Measurements from ENCODE around the gene CCDC30.
"Not testable (repeated sequence)": the region's sequence is repeated elsewhere in the genome, so short reads cannot be mapped to it uniquely, and the experiment has no call there.

CCDC30 gene

GRCh38 chr1:42524330-42524729, 61.2 kb downstream of the CCDC30 start:
- DNase-seq (ENCODE audit: low read depth in 3 of 3) = no peak

- no peak for DNase-seq (ENCODE audit: low read depth in 3 of 3)
Observed at GRCh38 chr1:42529724-42530181, 66.7 kb downstream of the CCDC30 start.

GRCh38 chr1:42531043-42531442, 68.0 kb downstream of the CCDC30 start:
- no peak for DNase-seq (ENCODE audit: low read depth in 3 of 3)

GRCh38 chr1:42533101-42533863, 70.2 kb downstream of the CCDC30 start:
- DNase-seq (ENCODE audit: low read depth in 3 of 3) = no peak

GRCh38 chr1:42541104-42541503, 78.0 kb downstream of the CCDC30 start:
- DNase-seq (ENCODE audit: low read depth in 3 of 3) = no peak

- no peak for DNase-seq (ENCODE audit: low read depth in 3 of 3)
Observed at GRCh38 chr1:42551180-42551579, 88.1 kb downstream of the CCDC30 start.

GRCh38 chr1:42551590-42551989, 88.5 kb downstream of the CCDC30 start:
- no peak for DNase-seq (ENCODE audit: low read depth in 3 of 3)

- DNase-seq (ENCODE audit: low read depth in 3 of 3) = no peak
Observed at GRCh38 chr1:42552636-42553035, 89.5 kb downstream of the CCDC30 start.

- DNase-seq (ENCODE audit: low read depth in 3 of 3) = no peak
Observed at GRCh38 chr1:42557230-42557851, 94.3 kb downstream of the CCDC30 start.

- no peak for DNase-seq (ENCODE audit: low read depth in 3 of 3)
Observed at GRCh38 chr1:42567038-42567437, 104.0 kb downstream of the CCDC30 start.

GRCh38 chr1:42576935-42577334, 113.8 kb downstream of the CCDC30 start:
- DNase-seq (ENCODE audit: low read depth in 3 of 3) = no peak

GRCh38 chr1:42586016-42586415, 122.9 kb downstream of the CCDC30 start:
- no peak for DNase-seq (ENCODE audit: low read depth in 3 of 3)

- no peak for DNase-seq (ENCODE audit: low read depth in 3 of 3)
Observed at GRCh38 chr1:42587753-42588152, 124.7 kb downstream of the CCDC30 start.

- no peak for DNase-seq (ENCODE audit: low read depth in 3 of 3)
Observed at GRCh38 chr1:42592811-42593210, 129.7 kb downstream of the CCDC30 start.

- DNase-seq (ENCODE audit: low read depth in 3 of 3) = no peak
Observed at GRCh38 chr1:42593486-42594100, 130.5 kb downstream of the CCDC30 start.

GRCh38 chr1:42601472-42601871, 138.4 kb downstream of the CCDC30 start:
- DNase-seq (ENCODE audit: low read depth in 3 of 3) = no peak

- DNase-seq (ENCODE audit: low read depth in 3 of 3) = no peak
Observed at GRCh38 chr1:42613803-42614131, 150.7 kb downstream of the CCDC30 start.

GRCh38 chr1:42618866-42619265, 155.8 kb downstream of the CCDC30 start:
- no peak for DNase-seq (ENCODE audit: low read depth in 3 of 3)

GRCh38 chr1:42620307-42620706, 157.2 kb downstream of the CCDC30 start:
- no peak for DNase-seq (ENCODE audit: low read depth in 3 of 3)

- DNase-seq (ENCODE audit: low read depth in 3 of 3) = not testable (repeated sequence)
Observed at GRCh38 chr1:42621180-42621579, 158.1 kb downstream of the CCDC30 start.

- DNase-seq (ENCODE audit: low read depth in 3 of 3) = not testable (repeated sequence)
Observed at GRCh38 chr1:42627205-42627604, 164.1 kb downstream of the CCDC30 start.

- no peak for DNase-seq (ENCODE audit: low read depth in 3 of 3)
Observed at GRCh38 chr1:42639116-42639515, 176.0 kb downstream of the CCDC30 start.

- no peak for DNase-seq (ENCODE audit: low read depth in 3 of 3)
Observed at GRCh38 chr1:42646056-42646455, 183.0 kb downstream of the CCDC30 start.
